ENCODE data around the gene LRP8. TPM values are rescaled to one million over a fixed set of nuclear protein-coding genes. Genes with fewer than 3 reads are reported as not detected.

LRP8 gene
- total and polyA plus RNA-seq, 4 donors, result 0.15 to 0.75 (median 0.29) TPM

GRCh38 chr1:53319296-53320101 lies 8.4 kb downstream of the LRP8 start:
- Histone ChIP-seq H3K9ac (ENCODE audit: low read depth in 1 of 2, low read length in 2 of 2) (no peak overlapping the region), H3K27ac (ENCODE audit: low read depth in 1 of 2, low read length in 2 of 2) (no peak overlapping the region), H3K4me1 (ENCODE audit: control insufficient read depth in 4 of 4, insufficient read depth in 4 of 4, low read length in 3 of 4) (no peaks in the 10 kb centered on the region), H3K4me3 (ENCODE audit: low read depth in 1 of 3, low read length in 3 of 3) (no peak overlapping the region), H3K36me3 (ENCODE audit: control insufficient read depth in 4 of 4, insufficient read depth in 3 of 4, low read depth in 1 of 4, low read length in 3 of 4) (no peaks in the 10 kb centered on the region), H3K27me3 (ENCODE audit: control insufficient read depth in 4 of 4, insufficient read depth in 4 of 4, low read length in 3 of 4) (no peaks in the 10 kb centered on the region), H3K9me3 (ENCODE audit: control insufficient read depth in 4 of 4, low read length in 3 of 4) (no peaks in the 10 kb centered on the region)
- no peak for DNase-seq (ENCODE audit: low spot score)
- TF ChIP-seq JUND (IDR thresholded peaks at IDR 0.05), result no peak
- no peak for TF ChIP-seq HNF4G (IDR thresholded peaks at IDR 0.05)
- no peak for TF ChIP-seq NR2F2 (IDR thresholded peaks at IDR 0.05)
- TF ChIP-seq ZBTB33 (IDR thresholded peaks at IDR 0.05), result no peak
- TF ChIP-seq RAD21 (IDR thresholded peaks at IDR 0.05), result no peak
- no peak for TF ChIP-seq CTCF (IDR thresholded peaks at IDR 0.05; ENCODE audit: low read depth, low read length, missing input control)
- no peak for TF ChIP-seq GABPA (IDR thresholded peaks at IDR 0.05 in 1 of 2, conservative IDR thresholded peaks at IDR 0.05 in 1 of 2)
- TF ChIP-seq HNF4A (conservative IDR thresholded peaks at IDR 0.05), result no peak
- no peak for TF ChIP-seq YY1 (IDR thresholded peaks at IDR 0.05)
- TF ChIP-seq FOXA1 (IDR thresholded peaks at IDR 0.05), result no peak
- no peak for TF ChIP-seq SP1 (IDR thresholded peaks at IDR 0.05)
- WGBS, result 92% methylated on average over 20 of the region's 20 CpGs

GRCh38 chr1:53317646-53318539 lies 10.0 kb downstream of the LRP8 start:
- Histone ChIP-seq H3K36me3 (ENCODE audit: control insufficient read depth in 4 of 4, insufficient read depth in 3 of 4, low read depth in 1 of 4, low read length in 3 of 4) (no peaks in the 10 kb centered on the region), H3K9me3 (ENCODE audit: control insufficient read depth in 4 of 4, low read length in 3 of 4) (no peaks in the 10 kb centered on the region), H3K27me3 (ENCODE audit: control insufficient read depth in 4 of 4, insufficient read depth in 4 of 4, low read length in 3 of 4) (no peaks in the 10 kb centered on the region), H3K4me3 (ENCODE audit: low read depth in 1 of 3, low read length in 3 of 3) (no peak overlapping the region), H3K27ac (ENCODE audit: low read depth in 1 of 2, low read length in 2 of 2) (no peak overlapping the region), H3K4me1 (ENCODE audit: control insufficient read depth in 4 of 4, insufficient read depth in 4 of 4, low read length in 3 of 4) (no peaks in the 10 kb centered on the region), H3K9ac (ENCODE audit: low read depth in 1 of 2, low read length in 2 of 2) (no peak overlapping the region)
- 90% methylated on average over 13 of the region's 13 CpGs for WGBS
- TF ChIP-seq HNF4A (conservative IDR thresholded peaks at IDR 0.05) (no peak), MAX (IDR thresholded peaks at IDR 0.05) (no peak)
- no peak for DNase-seq (ENCODE audit: low spot score)
